OCI-LY1 (cell line): ENCODE measurements around the gene METTL25B.

Experiments used
- EZH2 ChIP-seq: fragments of 200-600 bp; sonication (generic), shearing (Covaris generic); IDR thresholded peaks from 2 replicates; pipeline ENCODE4 v1.8.0; 2017; ENCODE audit warnings: borderline replicate concordance, mixed run types, mild to moderate bottlenecking, antibody characterized with exemption, low read length, moderate library complexity, mixed read lengths
- TF ChIP-seq, protein P1 (sequence below): fragments of 200-600 bp; sonication (generic), shearing (Covaris generic); IDR thresholded peaks from 2 replicates; pipeline ENCODE4 v1.5.1; 2017; ENCODE audit warnings: mild to moderate bottlenecking, antibody characterized with exemption, low read length, moderate library complexity, mixed read lengths

DNA sequence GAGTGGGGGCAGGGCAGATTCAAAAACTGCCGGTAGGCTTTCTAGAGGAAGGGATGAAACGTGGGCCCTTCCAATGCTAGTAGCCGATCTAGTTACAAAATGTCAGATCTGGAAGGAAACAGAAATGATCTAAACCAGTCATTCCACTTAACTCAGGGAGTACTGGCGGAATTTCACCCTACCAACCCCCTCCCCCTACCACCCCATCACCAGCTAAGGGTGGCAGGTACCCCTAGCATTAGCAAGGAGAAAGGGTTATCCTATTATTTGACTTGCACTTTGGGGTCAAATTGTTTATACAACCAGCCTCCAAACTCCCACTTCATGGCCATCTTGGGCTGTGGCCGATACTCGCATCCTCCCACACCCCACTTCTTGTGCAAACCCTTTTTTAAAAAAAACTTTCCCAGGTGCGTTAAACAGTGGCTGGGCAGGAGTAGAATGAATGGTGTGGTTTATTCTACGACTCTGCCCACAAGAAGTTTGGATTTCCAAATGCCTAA, 13.3 kb downstream of the METTL25B start:
- TF ChIP-seq, protein P1, sequence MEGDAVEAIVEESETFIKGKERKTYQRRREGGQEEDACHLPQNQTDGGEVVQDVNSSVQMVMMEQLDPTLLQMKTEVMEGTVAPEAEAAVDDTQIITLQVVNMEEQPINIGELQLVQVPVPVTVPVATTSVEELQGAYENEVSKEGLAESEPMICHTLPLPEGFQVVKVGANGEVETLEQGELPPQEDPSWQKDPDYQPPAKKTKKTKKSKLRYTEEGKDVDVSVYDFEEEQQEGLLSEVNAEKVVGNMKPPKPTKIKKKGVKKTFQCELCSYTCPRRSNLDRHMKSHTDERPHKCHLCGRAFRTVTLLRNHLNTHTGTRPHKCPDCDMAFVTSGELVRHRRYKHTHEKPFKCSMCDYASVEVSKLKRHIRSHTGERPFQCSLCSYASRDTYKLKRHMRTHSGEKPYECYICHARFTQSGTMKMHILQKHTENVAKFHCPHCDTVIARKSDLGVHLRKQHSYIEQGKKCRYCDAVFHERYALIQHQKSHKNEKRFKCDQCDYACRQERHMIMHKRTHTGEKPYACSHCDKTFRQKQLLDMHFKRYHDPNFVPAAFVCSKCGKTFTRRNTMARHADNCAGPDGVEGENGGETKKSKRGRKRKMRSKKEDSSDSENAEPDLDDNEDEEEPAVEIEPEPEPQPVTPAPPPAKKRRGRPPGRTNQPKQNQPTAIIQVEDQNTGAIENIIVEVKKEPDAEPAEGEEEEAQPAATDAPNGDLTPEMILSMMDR = no peak
- TF ChIP-seq EZH2 = no peak
